Eye (tissue), 1 donor: Measurements from ENCODE around the gene PSMB7.
"Not testable (repeated sequence)": the region's sequence is repeated elsewhere in the genome, so short reads cannot be mapped to it uniquely, and the experiment has no call there.

Experiments used
- DNase-seq: peaks from one replicate; pipeline ENCODE4 v3.0.0-alpha.2; 2015

Gene PSMB7

GRCh38 chr9:124442826-124443225 is 27.6 kb upstream of the PSMB7 start:
- DNase-seq = no peak

GRCh38 chr9:124442379-124442778 is 27.1 kb upstream of the PSMB7 start:
- no peak for DNase-seq

- no peak for DNase-seq
Measured at GRCh38 chr9:124441291-124441690, 26.0 kb upstream of the PSMB7 start.

GRCh38 chr9:124440786-124441185 is 25.5 kb upstream of the PSMB7 start:
- DNase-seq = no peak

- DNase-seq = no peak
Measured at GRCh38 chr9:124439686-124440243, 24.5 kb upstream of the PSMB7 start.

- no peak for DNase-seq
Measured at GRCh38 chr9:124439086-124439485, 23.8 kb upstream of the PSMB7 start.

- DNase-seq = no peak
Measured at GRCh38 chr9:124438091-124438490, 22.8 kb upstream of the PSMB7 start.

- DNase-seq = no peak
Measured at GRCh38 chr9:124437086-124437485, 21.8 kb upstream of the PSMB7 start.

- DNase-seq = no peak
Measured at GRCh38 chr9:124436320-124436719, 21.1 kb upstream of the PSMB7 start.

GRCh38 chr9:124429530-124429867 is 14.3 kb upstream of the PSMB7 start:
- DNase-seq = no peak

GRCh38 chr9:124428751-124429529 is 13.7 kb upstream of the PSMB7 start:
- no peak for DNase-seq

- no peak for DNase-seq
Measured at GRCh38 chr9:124427281-124427680, 12.0 kb upstream of the PSMB7 start.

GRCh38 chr9:124426361-124426760 is 11.1 kb upstream of the PSMB7 start:
- no peak for DNase-seq

GRCh38 chr9:124425733-124426132 is 10.5 kb upstream of the PSMB7 start:
- not testable (repeated sequence) for DNase-seq

GRCh38 chr9:124423591-124423990 is 8.3 kb upstream of the PSMB7 start:
- no peak for DNase-seq

- no peak for DNase-seq
Measured at GRCh38 chr9:124423155-124423554, 7.9 kb upstream of the PSMB7 start.

GRCh38 chr9:124420991-124421543 is 5.8 kb upstream of the PSMB7 start:
- DNase-seq = no peak

GRCh38 chr9:124419832-124420489 is 4.7 kb upstream of the PSMB7 start:
- no peak for DNase-seq

GRCh38 chr9:124415852-124416484 is 726 bp upstream of the PSMB7 start:
- DNase-seq = peak; percentile 26

GRCh38 chr9:124414612-124415011 is 630 bp downstream of the PSMB7 start:
- DNase-seq = no peak

- no peak for DNase-seq
Measured at GRCh38 chr9:124412228-124412575, 3.0 kb downstream of the PSMB7 start.

GRCh38 chr9:124411514-124412227 is 3.6 kb downstream of the PSMB7 start:
- no peak for DNase-seq

- no peak for DNase-seq
Measured at GRCh38 chr9:124410321-124410913, 4.8 kb downstream of the PSMB7 start.
